Measurements from ENCODE around the gene RCC2. TPM values are rescaled to one million over a fixed set of nuclear protein-coding genes. Genes with fewer than 3 reads are reported as not detected.

Gene RCC2
- total and polyA plus RNA-seq, 9 donors = 15.3 to 52.2 (median 40.7) TPM

DNA sequence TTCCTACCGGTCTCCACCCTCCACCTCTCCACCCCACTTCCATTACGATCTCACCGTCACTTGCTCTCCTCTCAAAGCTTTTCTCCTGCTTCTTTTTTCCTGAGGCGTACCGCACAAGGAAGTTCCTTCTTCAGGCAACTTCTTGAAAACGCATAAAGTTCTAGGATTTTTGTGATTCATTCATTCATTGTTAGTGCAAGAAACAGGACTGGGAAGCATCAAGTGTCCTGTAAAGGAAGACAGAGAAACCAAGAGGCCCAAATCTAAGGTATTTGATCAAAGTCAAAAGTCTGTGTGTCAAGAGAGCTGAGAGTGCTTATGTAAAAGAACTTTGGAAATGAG, 1.3 kb upstream of the RCC2 start:
- Histone ChIP-seq H3K9me3 (no peaks in the 10 kb centered on the region), H3K27me3 (no peaks in the 10 kb centered on the region), H3K27ac (no peak overlapping the region), H3K4me3 (no peak overlapping the region), H3K36me3 (no peaks in the 10 kb centered on the region), H3K4me1 (ENCODE audit: insufficient read depth) (peaks cover 6% of the 10 kb centered on the region)
- TF ChIP-seq, protein P1, sequence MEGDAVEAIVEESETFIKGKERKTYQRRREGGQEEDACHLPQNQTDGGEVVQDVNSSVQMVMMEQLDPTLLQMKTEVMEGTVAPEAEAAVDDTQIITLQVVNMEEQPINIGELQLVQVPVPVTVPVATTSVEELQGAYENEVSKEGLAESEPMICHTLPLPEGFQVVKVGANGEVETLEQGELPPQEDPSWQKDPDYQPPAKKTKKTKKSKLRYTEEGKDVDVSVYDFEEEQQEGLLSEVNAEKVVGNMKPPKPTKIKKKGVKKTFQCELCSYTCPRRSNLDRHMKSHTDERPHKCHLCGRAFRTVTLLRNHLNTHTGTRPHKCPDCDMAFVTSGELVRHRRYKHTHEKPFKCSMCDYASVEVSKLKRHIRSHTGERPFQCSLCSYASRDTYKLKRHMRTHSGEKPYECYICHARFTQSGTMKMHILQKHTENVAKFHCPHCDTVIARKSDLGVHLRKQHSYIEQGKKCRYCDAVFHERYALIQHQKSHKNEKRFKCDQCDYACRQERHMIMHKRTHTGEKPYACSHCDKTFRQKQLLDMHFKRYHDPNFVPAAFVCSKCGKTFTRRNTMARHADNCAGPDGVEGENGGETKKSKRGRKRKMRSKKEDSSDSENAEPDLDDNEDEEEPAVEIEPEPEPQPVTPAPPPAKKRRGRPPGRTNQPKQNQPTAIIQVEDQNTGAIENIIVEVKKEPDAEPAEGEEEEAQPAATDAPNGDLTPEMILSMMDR (IDR thresholded peaks at IDR 0.05) = no peak
- TF ChIP-seq POLR2A (IDR thresholded peaks at IDR 0.05) = no peak
- TF ChIP-seq EP300 (IDR thresholded peaks at IDR 0.05) = no peak
- intact Hi-C loops (cut with DNase I) = no loop called here
- 85 to 87% (median 85%) methylated on average over 6 of the region's 6 CpGs for WGBS, 3 donors
- no peak for DNase-seq

GRCh38 chr1:17440074-17440826, 773 bp upstream of the RCC2 start:
- WGBS, 3 donors = 50 to 60% (median 60%) methylated on average over 18 of the region's 18 CpGs
- Histone ChIP-seq H3K4me1 (ENCODE audit: insufficient read depth) (peaks cover 6% of the 10 kb centered on the region), H3K27me3 (no peaks in the 10 kb centered on the region), H3K36me3 (no peaks in the 10 kb centered on the region), H3K4me3 (peak overlapping the region; percentile 35), H3K27ac (peak overlapping the region in 1 of 2 donors; percentile 55), H3K9me3 (no peaks in the 10 kb centered on the region)
- intact Hi-C loops (cut with DNase I) = no loop called here
- TF ChIP-seq, protein P1 (IDR thresholded peaks at IDR 0.05) = no peak
- TF ChIP-seq EP300 (IDR thresholded peaks at IDR 0.05) (no peak), POLR2A (IDR thresholded peaks at IDR 0.05) (no peak)
- DNase-seq = no peak

GRCh38 chr1:17438318-17439249, 893 bp downstream of the RCC2 start:
- Histone ChIP-seq H3K36me3 (no peaks in the 10 kb centered on the region), H3K9me3 (no peaks in the 10 kb centered on the region), H3K4me1 (ENCODE audit: insufficient read depth) (peaks cover 6% of the 10 kb centered on the region), H3K27ac (peak overlapping the region; percentile 67 to 73), H3K27me3 (no peaks in the 10 kb centered on the region), H3K4me3 (peak overlapping the region; percentile 64)
- TF ChIP-seq, protein P1 (IDR thresholded peaks at IDR 0.05) = no peak
- TF ChIP-seq EP300 (IDR thresholded peaks at IDR 0.05) (no peak), POLR2A (IDR thresholded peaks at IDR 0.05) (no peak)
- intact Hi-C loops (cut with DNase I) = no loop called here
- DNase-seq = peak in 4 of 5 donors; percentile 44 to 67 (median 60)
- 0% methylated on average over 37 to 78 of the region's 78 CpGs for WGBS, 3 donors

DNA sequence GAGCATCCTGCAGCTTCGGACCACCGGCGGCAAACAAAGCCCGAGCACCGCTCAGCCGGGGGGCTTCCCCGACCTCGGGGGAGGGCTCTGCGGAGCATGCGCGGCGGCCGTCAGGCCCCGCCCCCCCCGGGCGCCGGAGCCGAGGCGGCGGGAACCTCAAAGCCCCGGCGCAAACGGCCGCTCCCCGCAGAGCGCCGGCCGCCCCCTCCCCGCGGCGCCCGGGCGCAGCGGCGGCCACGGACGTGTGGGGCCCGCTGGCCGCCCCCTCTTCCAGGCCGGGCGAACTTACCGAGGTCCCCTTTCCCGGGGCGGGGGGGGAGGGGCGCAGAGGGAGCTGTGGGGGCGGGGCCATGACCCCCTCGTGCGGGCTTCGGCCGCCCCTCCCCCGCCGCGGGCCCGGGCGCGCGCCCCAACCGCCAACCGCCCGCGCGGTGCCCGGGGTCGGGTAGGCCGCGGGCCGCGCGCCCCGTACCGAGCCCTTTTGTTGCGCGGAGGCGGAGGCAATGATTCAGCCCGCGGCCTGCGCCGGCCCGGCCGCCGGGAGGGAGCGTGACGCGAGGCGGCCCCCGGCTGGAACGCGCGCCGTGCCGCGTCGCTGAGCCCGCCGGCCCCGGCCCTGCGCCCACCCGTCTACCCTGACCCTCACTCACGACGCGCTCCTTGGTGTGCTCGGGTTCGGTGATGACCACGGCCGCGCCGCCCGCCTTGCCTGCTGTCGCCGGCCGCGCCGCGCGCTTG, 1.7 kb downstream of the RCC2 start:
- peak; percentile 50 to 72 (median 62) for DNase-seq
- Histone ChIP-seq H3K4me3 (peak overlapping the region; percentile 64), H3K4me1 (ENCODE audit: insufficient read depth) (peaks cover 6% of the 10 kb centered on the region), H3K9me3 (no peaks in the 10 kb centered on the region), H3K27me3 (no peaks in the 10 kb centered on the region), H3K27ac (peak overlapping the region; percentile 67 to 73), H3K36me3 (no peaks in the 10 kb centered on the region)
- TF ChIP-seq, protein P1 (IDR thresholded peaks at IDR 0.05) = no peak
- TF ChIP-seq POLR2A (IDR thresholded peaks at IDR 0.05) (no peak), EP300 (IDR thresholded peaks at IDR 0.05) (no peak)
- WGBS, 3 donors = 0 to 2% (median 1%) methylated on average over 23 to 108 of the region's 115 CpGs
- intact Hi-C loops (cut with DNase I) = no loop called here

All from ovary (tissue), 9 donors.